Stomach (tissue), 9 donors: ENCODE measurements around the gene NFATC1. TPM values are rescaled to one million over a fixed set of nuclear protein-coding genes. Genes with fewer than 3 reads are reported as not detected.

Experiments used
- DNase-seq, 2 donors: peaks; one replicate each; pipeline versions ENCODE4 v3.0.0 to v3.0.0-alpha.2; 2013 to 2019
- H3K27ac ChIP-seq, 5 donors: fragments of 200-600 bp in 4 of 5; sonication (generic) in 4 of 5; one replicate each; pipeline ENCODE4 v1.5.1; 2013 to 2019; ENCODE audit warnings: mild to moderate bottlenecking in 1 of 5, moderate library complexity in 1 of 5
- H3K27me3 ChIP-seq, 3 donors: fragments of 200-600 bp; sonication (generic); one replicate each; pipeline ENCODE4 v1.5.1; 2017 to 2019; ENCODE audit warnings: mixed run types in 1 of 3
- H3K36me3 ChIP-seq, 4 donors: fragments of 200-600 bp; sonication (generic); 1 replicate in 3 of 4; 2 replicates in 1 of 4; pipeline ENCODE4 v1.5.1; 2016 to 2019
- H3K4me1 ChIP-seq, 4 donors: fragments of 200-600 bp; sonication (generic); one replicate each; pipeline ENCODE4 v1.5.1; 2016 to 2019
- H3K4me3 ChIP-seq, 4 donors: fragments of 200-600 bp; sonication (generic) in 3 of 4; one replicate each; pipeline ENCODE4 v1.5.1; 2016 to 2019; ENCODE audit warnings: mild to moderate bottlenecking in 1 of 4
- H3K9me3 ChIP-seq, 4 donors: fragments of 200-600 bp; sonication (generic); one replicate each; pipeline ENCODE4 v1.5.1; 2016 to 2019
- EP300 ChIP-seq: sonication (generic); formaldehyde crosslinking; IDR thresholded peaks from one replicate; pipeline ENCODE4 v1.6.1; 2017; ENCODE audit warnings: antibody characterized with exemption
- POLR2A ChIP-seq, 4 donors: fragments of 450-650 bp; IDR thresholded peaks; one replicate each; pipeline ENCODE4 v1.6.1; 2016; ENCODE audit warnings: antibody characterized with exemption in 4 of 4, control low read depth in 2 of 4, mild to moderate bottlenecking in 1 of 4, moderate library complexity in 1 of 4
- POLR2AphosphoS5 ChIP-seq, 3 donors: sonication (generic); formaldehyde crosslinking; IDR thresholded peaks; one replicate each; pipeline ENCODE4 v1.6.1; 2016; ENCODE audit warnings: antibody characterized with exemption in 3 of 3
- WGBS, 5 donors: extraction: QIAGEN DNeasy Blood & Tissue Kit in 3 of 5; methylation state at CpG; one replicate each; pipeline versions ENCODE4 v1.1.5 to v1.1.7; 2013 to 2018; 5-methylcytosine and 5-hydroxymethylcytosine counted together
- intact Hi-C: fragments of 100-400 bp; cut with DNase I; formaldehyde crosslinking; loops from one replicate; pipeline ENCODE4 v1.15.1; 2023; ENCODE audit warnings: low total_unique reads
- polyA plus RNA-seq, 3 donors: library from polyadenylated mRNA; stranded (reverse); fragments of 200-250 nt; gene quantifications; one replicate each; pipeline ENCODE4 v1.2.3, GENCODE V29; 2013
- total RNA-seq, 5 donors: library from RNA; depleted of rRNA; stranded (reverse); fragments of >200 nt; gene quantifications; one replicate each; pipeline versions ENCODE4 v1.1.0 to v1.2.3, GENCODE V29; 2014 to 2016
- TF ChIP-seq, protein P1 (sequence below), 7 experiments: fragments of 450-650 bp in 4 of 7; fragments of 200-600 bp in 3 of 7; sonication (generic) in 3 of 7; IDR thresholded peaks; one replicate each; pipeline ENCODE4 v1.5.1; 2016 to 2019; ENCODE audit warnings: antibody characterized with exemption in 7 of 7, control low read depth in 2 of 7, mild to moderate bottlenecking in 1 of 7
- donor health status: healthy with polysubstance abuse.
- donor health status: Bipolar disorder and iron deficiency.
- donor health status: healthy.

Gene NFATC1
- total and polyA plus RNA-seq, 8 donors = 2.6 to 14.0 (median 6.1) TPM

DNA sequence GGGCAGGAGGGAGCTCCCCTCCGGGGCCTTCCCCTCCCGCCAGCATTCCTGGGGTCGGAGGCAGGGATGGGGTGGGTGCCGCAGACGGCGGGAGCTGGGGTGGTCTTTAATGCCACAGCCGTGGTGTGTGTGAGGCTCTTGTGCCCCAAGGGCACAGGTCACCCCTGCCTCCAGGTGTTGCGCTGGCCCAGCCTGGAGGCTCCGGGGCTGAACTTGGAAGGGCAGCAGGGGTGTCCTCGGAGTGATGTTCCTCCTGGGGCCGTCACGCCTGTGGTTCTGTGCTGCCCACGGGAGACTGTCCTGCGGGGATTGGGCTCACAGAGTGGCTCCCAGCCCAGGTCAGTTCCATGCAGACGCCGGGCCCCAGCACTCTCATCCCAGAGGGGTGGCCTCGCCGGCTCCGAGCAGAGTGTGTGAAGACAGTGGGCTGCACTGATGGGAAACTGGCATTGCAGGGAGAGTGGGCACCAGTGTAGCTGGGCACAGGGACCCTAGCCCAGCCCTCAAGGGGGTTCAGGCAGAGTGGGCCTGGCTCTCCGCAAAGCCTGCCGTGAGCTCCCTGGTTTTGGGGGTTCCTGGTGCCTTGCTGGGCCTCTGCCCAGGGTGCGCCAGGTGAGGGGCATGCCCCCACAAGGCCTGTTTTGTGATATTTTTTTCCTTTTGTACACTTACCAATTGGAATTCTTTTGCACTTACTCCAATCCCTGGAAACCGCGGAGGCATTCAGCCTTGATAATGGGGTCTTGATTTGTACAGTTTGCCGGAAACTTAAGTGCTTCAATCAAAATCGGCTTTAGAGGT lies 56.7 kb downstream of the NFATC1 start:
- no peaks in the 10 kb centered on the region for H3K9me3 ChIP-seq
- no peaks in the 10 kb centered on the region for H3K4me1 ChIP-seq
- whole genome bisulfite sequencing, 5 donors = 90 to 96% (median 95%) methylated on average over 12 to 26 of the region's 26 CpGs
- DNase-seq = no peak
- peaks cover 16 to 83% (median 70%) of the 10 kb centered on the region in 4 donors for H3K36me3 ChIP-seq
- no peak overlapping the region for H3K27ac ChIP-seq
- intact Hi-C loops = no loop called here
- H3K4me3 ChIP-seq = no peak overlapping the region
- TF ChIP-seq POLR2A (IDR thresholded peaks at IDR 0.05) (no peak), POLR2AphosphoS5 (IDR thresholded peaks at IDR 0.05) (no peak), EP300 (no peak)
- TF ChIP-seq, protein P1, sequence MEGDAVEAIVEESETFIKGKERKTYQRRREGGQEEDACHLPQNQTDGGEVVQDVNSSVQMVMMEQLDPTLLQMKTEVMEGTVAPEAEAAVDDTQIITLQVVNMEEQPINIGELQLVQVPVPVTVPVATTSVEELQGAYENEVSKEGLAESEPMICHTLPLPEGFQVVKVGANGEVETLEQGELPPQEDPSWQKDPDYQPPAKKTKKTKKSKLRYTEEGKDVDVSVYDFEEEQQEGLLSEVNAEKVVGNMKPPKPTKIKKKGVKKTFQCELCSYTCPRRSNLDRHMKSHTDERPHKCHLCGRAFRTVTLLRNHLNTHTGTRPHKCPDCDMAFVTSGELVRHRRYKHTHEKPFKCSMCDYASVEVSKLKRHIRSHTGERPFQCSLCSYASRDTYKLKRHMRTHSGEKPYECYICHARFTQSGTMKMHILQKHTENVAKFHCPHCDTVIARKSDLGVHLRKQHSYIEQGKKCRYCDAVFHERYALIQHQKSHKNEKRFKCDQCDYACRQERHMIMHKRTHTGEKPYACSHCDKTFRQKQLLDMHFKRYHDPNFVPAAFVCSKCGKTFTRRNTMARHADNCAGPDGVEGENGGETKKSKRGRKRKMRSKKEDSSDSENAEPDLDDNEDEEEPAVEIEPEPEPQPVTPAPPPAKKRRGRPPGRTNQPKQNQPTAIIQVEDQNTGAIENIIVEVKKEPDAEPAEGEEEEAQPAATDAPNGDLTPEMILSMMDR (IDR thresholded peaks at IDR 0.05) = no peak
- H3K27me3 ChIP-seq = no peaks in the 10 kb centered on the region

- Histone ChIP-seq H3K27me3 (no peaks in the 10 kb centered on the region), H3K4me1 (peaks cover 0 to 6% (median 3%) of the 10 kb centered on the region in 4 donors), H3K9me3 (no peaks in the 10 kb centered on the region), H3K27ac (peak overlapping the region in 1 of 5 donors; percentile 16), H3K4me3 (no peak overlapping the region), H3K36me3 (peaks cover 16 to 78% (median 69%) of the 10 kb centered on the region in 4 donors)
- DNase-seq = no peak
- intact Hi-C loops = no loop called here
- 84 to 96% (median 92%) methylated on average over 12 to 19 of the region's 19 CpGs for WGBS, 5 donors
- TF ChIP-seq POLR2A (IDR thresholded peaks at IDR 0.05) (no peak), POLR2AphosphoS5 (IDR thresholded peaks at IDR 0.05) (no peak), EP300 (no peak)
- TF ChIP-seq, protein P1 (IDR thresholded peaks at IDR 0.05) = no peak
Measured at GRCh38 chr18:79452991-79453645, 57.4 kb downstream of the NFATC1 start.

DNA sequence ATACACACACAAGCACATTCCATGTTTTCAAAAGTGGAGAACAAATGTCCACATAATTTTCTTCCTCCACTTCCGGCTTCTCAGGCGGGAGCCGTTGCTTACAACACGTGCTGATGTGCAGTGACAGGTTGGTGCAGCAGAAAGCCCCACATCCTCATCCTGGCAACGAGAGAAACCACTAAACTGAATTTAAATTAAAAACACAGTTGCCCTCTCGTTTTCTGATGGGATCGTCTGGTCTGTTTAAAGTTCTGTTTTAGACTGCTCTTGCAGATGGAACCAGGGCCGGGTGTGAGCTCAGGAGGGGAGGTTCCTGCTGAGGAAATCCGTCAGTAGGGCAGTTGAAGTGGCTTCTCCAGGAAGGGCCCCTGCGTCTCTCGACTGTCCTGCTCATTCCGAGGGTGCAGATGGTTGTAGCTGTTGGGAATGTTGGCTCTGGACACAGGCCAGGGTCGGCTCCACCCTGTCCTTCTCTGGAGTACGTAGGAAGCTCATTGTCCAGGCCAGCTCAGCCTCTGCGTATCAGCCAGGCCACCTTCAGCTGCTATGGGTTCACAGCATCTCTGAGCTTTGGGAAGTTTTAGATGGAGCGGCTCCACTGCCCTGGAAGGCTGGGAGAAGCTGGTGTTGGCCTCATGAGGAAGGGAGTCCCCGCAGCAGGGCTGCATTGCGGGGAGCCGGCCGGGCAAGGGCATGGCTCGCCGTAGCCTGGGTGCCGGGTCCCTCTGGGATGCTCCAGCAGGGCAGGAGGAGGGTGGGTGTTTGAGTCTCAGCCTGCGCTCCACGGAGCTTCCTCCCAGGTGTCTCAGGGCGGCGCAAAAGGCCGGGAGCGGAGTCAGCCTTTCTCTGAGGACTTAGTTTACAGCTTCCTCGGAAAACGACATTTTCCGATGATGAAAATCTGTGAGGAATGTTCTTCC lies 58.3 kb downstream of the NFATC1 start:
- Histone ChIP-seq H3K27me3 (no peaks in the 10 kb centered on the region), H3K9me3 (no peaks in the 10 kb centered on the region), H3K27ac (peak overlapping the region in 1 of 5 donors; percentile 16), H3K4me1 (peaks cover 5 to 16% (median 12%) of the 10 kb centered on the region in 4 donors), H3K4me3 (no peak overlapping the region), H3K36me3 (peaks cover 16 to 71% (median 60%) of the 10 kb centered on the region in 4 donors)
- 74 to 81% (median 78%) methylated on average over 24 to 32 of the region's 32 CpGs for WGBS, 5 donors
- DNase-seq = peak in 1 of 2 donors; percentile 52
- TF ChIP-seq POLR2AphosphoS5 (IDR thresholded peaks at IDR 0.05) (no peak), EP300 (no peak), POLR2A (IDR thresholded peaks at IDR 0.05) (no peak)
- TF ChIP-seq, protein P1 (IDR thresholded peaks at IDR 0.05) = no peak
- intact Hi-C loops = no loop called here

DNA sequence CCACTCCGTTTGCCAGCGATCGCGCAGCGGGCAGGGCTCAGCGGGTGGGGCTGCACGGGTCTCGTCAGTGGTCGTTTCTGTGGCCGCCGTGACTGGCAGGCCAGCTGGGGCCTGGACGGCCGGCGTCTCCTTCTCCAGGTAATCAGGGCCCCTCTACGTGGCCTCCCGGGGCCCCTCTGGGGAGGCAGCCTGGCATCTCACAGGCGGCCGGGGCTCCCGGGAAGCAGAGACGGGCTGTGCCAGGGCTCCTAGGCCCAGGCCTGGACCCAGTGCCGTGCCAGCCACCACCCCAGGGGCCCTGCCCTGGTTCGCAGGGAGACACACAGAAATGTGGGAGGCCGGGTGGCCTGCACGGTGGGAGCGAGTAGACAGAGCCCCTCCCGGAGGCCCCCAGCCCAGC lies 59.5 kb downstream of the NFATC1 start:
- Histone ChIP-seq H3K4me1 (peaks cover 6 to 26% (median 17%) of the 10 kb centered on the region in 4 donors), H3K9me3 (no peaks in the 10 kb centered on the region), H3K27ac (no peak overlapping the region), H3K4me3 (no peak overlapping the region), H3K36me3 (peaks cover 16 to 64% (median 51%) of the 10 kb centered on the region in 4 donors), H3K27me3 (no peaks in the 10 kb centered on the region)
- DNase-seq = no peak
- no peak for TF ChIP-seq POLR2A (IDR thresholded peaks at IDR 0.05)
- TF ChIP-seq EP300 = no peak
- no peak for TF ChIP-seq POLR2AphosphoS5 (IDR thresholded peaks at IDR 0.05)
- TF ChIP-seq, protein P1 (IDR thresholded peaks at IDR 0.05) = no peak
- 94 to 98% (median 97%) methylated on average over 10 to 26 of the region's 26 CpGs for WGBS, 5 donors
- intact Hi-C loops = no loop called here
